HG02943 (cell line): ENCODE data around the gene PGBD5.

ENCODE experiments used
- ATAC-seq: cut with Tn5 transposase; IDR thresholded peaks from one replicate; pipeline ENCODE4 v1.9.1; 2021; ENCODE audit warnings: mild to moderate bottlenecking, low read depth, moderate library complexity; ENCODE audit not compliant: unreplicated experiment

The PGBD5 gene

GRCh38 chr1:230399321-230400006, 26.7 kb downstream of the PGBD5 start:
- no peak for ATAC-seq

GRCh38 chr1:230398856-230399255, 27.3 kb downstream of the PGBD5 start:
- no peak for ATAC-seq

GRCh38 chr1:230396966-230397365, 29.2 kb downstream of the PGBD5 start:
- ATAC-seq: no peak

- no peak for ATAC-seq
Measured at GRCh38 chr1:230395932-230396331, 30.2 kb downstream of the PGBD5 start.

GRCh38 chr1:230394741-230395140, 31.4 kb downstream of the PGBD5 start:
- no peak for ATAC-seq

- no peak for ATAC-seq
Measured at GRCh38 chr1:230394134-230394533, 32.0 kb downstream of the PGBD5 start.

- ATAC-seq: no peak
Measured at GRCh38 chr1:230393722-230394121, 32.4 kb downstream of the PGBD5 start.

GRCh38 chr1:230392920-230393521, 33.1 kb downstream of the PGBD5 start:
- ATAC-seq: no peak

GRCh38 chr1:230392536-230392909, 33.6 kb downstream of the PGBD5 start:
- ATAC-seq: no peak

- ATAC-seq: no peak
Measured at GRCh38 chr1:230391776-230392535, 34.2 kb downstream of the PGBD5 start.

GRCh38 chr1:230390371-230390770, 35.8 kb downstream of the PGBD5 start:
- no peak for ATAC-seq

- ATAC-seq: no peak
Measured at GRCh38 chr1:230387876-230388275, 38.3 kb downstream of the PGBD5 start.

- ATAC-seq: no peak
Measured at GRCh38 chr1:230387296-230387695, 38.8 kb downstream of the PGBD5 start.

- ATAC-seq: no peak
Measured at GRCh38 chr1:230386637-230387262, 39.4 kb downstream of the PGBD5 start.

- no peak for ATAC-seq
Measured at GRCh38 chr1:230385930-230386329, 40.2 kb downstream of the PGBD5 start.

GRCh38 chr1:230385158-230385450, 41.0 kb downstream of the PGBD5 start:
- ATAC-seq: no peak

- ATAC-seq: no peak
Measured at GRCh38 chr1:230384380-230385157, 41.6 kb downstream of the PGBD5 start.

- ATAC-seq: no peak
Measured at GRCh38 chr1:230383425-230383824, 42.7 kb downstream of the PGBD5 start.

GRCh38 chr1:230382001-230382491, 44.1 kb downstream of the PGBD5 start:
- no peak for ATAC-seq

GRCh38 chr1:230381585-230381984, 44.5 kb downstream of the PGBD5 start:
- no peak for ATAC-seq
